H1 (cell line): Measurements from ENCODE around the gene ZXDA. TPM values are rescaled to one million over a fixed set of nuclear protein-coding genes. Genes with fewer than 3 reads are reported as not detected.

Experiments
- CTCF ChIA-PET: fragments of 300-600 bp; sonication (Branson Sonifier 250); formaldehyde crosslinking; loops from one replicate; lab custom pipeline; 2021; ENCODE audit not compliant: partially characterized antibody; lab: Charles Lee
- POLR2A ChIA-PET: fragments of 300-600 bp; sonication (Branson Sonifier 250); formaldehyde crosslinking; loops from one replicate; lab custom pipeline; 2021; ENCODE audit warnings: inconsistent platforms; ENCODE audit not compliant: partially characterized antibody; lab: Charles Lee
- DNase-seq, 2 experiments: peaks; one replicate each; pipeline versions ENCODE4 v3.0.0 to v3.0.0-alpha.2; 2010 to 2022; ENCODE audit warnings: low spot score in 2 of 2, low read depth in 1 of 2, mixed read lengths in 1 of 2
- FAIRE-seq: peaks from 2 replicates; lab custom pipeline; 2011; peaks lifted over from hg19 to GRCh38; lab: Jason Lieb, UNC
- H2AFZ ChIP-seq: 2 replicates; pipeline ENCODE4 v1.8.1; 2012; ENCODE audit warnings: low read length, inconsistent platforms
- H2AK5ac ChIP-seq: 2 replicates; pipeline ENCODE4 v1.6.1; 2013; ENCODE audit warnings: low read depth, low read length
- H2BK120ac ChIP-seq: replicated peaks from 2 replicates; pipeline ENCODE3; 2013; ENCODE audit warnings: low read depth, low read length, inconsistent platforms
- H2BK12ac ChIP-seq: 2 replicates; pipeline ENCODE4 v1.6.1; 2013; ENCODE audit warnings: low read depth, low read length
- H2BK15ac ChIP-seq: 2 replicates; pipeline ENCODE4 v1.6.1; 2013; ENCODE audit warnings: low read length
- H2BK20ac ChIP-seq: 2 replicates; pipeline ENCODE4 v1.6.1; 2013; ENCODE audit warnings: low read length
- H2BK5ac ChIP-seq: 2 replicates; pipeline ENCODE4 v1.6.1; 2013; ENCODE audit warnings: low read depth, low read length
- H3K14ac ChIP-seq: 2 replicates; pipeline ENCODE4 v1.6.1; 2013; ENCODE audit warnings: inconsistent platforms; ENCODE audit not compliant: insufficient read length
- H3K18ac ChIP-seq: 2 replicates; pipeline ENCODE4 v1.6.1; 2013; ENCODE audit warnings: low read length; ENCODE audit errors: extremely low read depth
- H3K23ac ChIP-seq: 2 replicates; pipeline ENCODE4 v1.6.1; 2013; ENCODE audit warnings: inconsistent platforms; ENCODE audit not compliant: insufficient read length
- H3K23me2 ChIP-seq: 2 replicates; pipeline ENCODE4 v1.6.1; 2013; ENCODE audit warnings: low read depth, low read length
- H3K27ac ChIP-seq: 2 replicates; pipeline ENCODE4 v1.6.1; 2011; ENCODE audit warnings: low read depth, low read length, inconsistent platforms
- H3K27me3 ChIP-seq, 4 experiments: replicated peaks in 1 of 4; 1 replicate in 1 of 4; 2 replicates in 3 of 4; pipeline versions ENCODE4 v1.6.1 to v1.8.1; 2011 to 2013; ENCODE audit warnings: low read length in 3 of 4, mild to moderate bottlenecking in 3 of 4, inconsistent platforms in 2 of 4, mixed read lengths in 2 of 4, moderate library complexity in 1 of 4; ENCODE audit not compliant: control insufficient read depth in 3 of 4, insufficient read depth in 3 of 4; ENCODE audit errors: extremely low read depth in 1 of 4
- H3K36me3 ChIP-seq, 4 experiments: 2 replicates each; pipeline versions ENCODE4 v1.6.1 to v1.8.1; 2011 to 2013; ENCODE audit warnings: mild to moderate bottlenecking in 4 of 4, low read length in 3 of 4, moderate library complexity in 2 of 4, control low read depth in 1 of 4, inconsistent platforms in 1 of 4; ENCODE audit not compliant: insufficient read depth in 4 of 4, control insufficient read depth in 2 of 4
- H3K4ac ChIP-seq: replicated peaks from 2 replicates; pipeline ENCODE3; 2013; ENCODE audit warnings: low read length, low read depth, mixed read lengths, inconsistent platforms; ENCODE audit not compliant: insufficient read length
- H3K4me1 ChIP-seq, 4 experiments: replicated peaks in 1 of 4; 1 replicate in 1 of 4; 2 replicates in 3 of 4; pipeline versions ENCODE4 v1.6.1 to v1.8.1; 2011 to 2013; ENCODE audit warnings: low read length in 3 of 4, inconsistent platforms in 2 of 4, mixed read lengths in 1 of 4; ENCODE audit not compliant: insufficient read depth in 4 of 4, control insufficient read depth in 3 of 4
- H3K4me2 ChIP-seq, 2 experiments: 2 replicates each; pipeline versions ENCODE4 v1.6.1 to v1.8.1; 2011 to 2013; ENCODE audit warnings: low read depth in 2 of 2, low read length in 2 of 2, control low read depth in 1 of 2, inconsistent platforms in 1 of 2, mild to moderate bottlenecking in 1 of 2; ENCODE audit not compliant: insufficient read depth in 1 of 2
- H3K4me3 ChIP-seq, 4 experiments: fragments of 200-600, 300-600 bp in 1 of 4; sonication (generic), shearing (Covaris generic), sonication (Bioruptor Twin) in 1 of 4; 2 replicates each; pipeline versions ENCODE4 v1.5.1 to v1.8.1; 2011 to 2016; ENCODE audit warnings: low read length in 4 of 4, low read depth in 3 of 4, control low read depth in 2 of 4, inconsistent platforms in 2 of 4, mild to moderate bottlenecking in 2 of 4, mixed read lengths in 1 of 4, moderate library complexity in 1 of 4; ENCODE audit not compliant: insufficient read depth in 2 of 4; ENCODE audit errors: extremely low read depth in 1 of 4
- H3K56ac ChIP-seq: replicated peaks from 2 replicates; pipeline ENCODE3; 2013; ENCODE audit warnings: low read depth, mild to moderate bottlenecking, mixed read lengths, low read length, inconsistent platforms; ENCODE audit not compliant: insufficient read length
- H3K79me1 ChIP-seq: 2 replicates; pipeline ENCODE4 v1.6.1; 2013; ENCODE audit warnings: low read depth, low read length, control low read depth
- H3K79me2 ChIP-seq, 2 experiments: 2 replicates each; pipeline versions ENCODE4 v1.6.1 to v1.8.1; 2012 to 2013; ENCODE audit warnings: low read length in 2 of 2, mild to moderate bottlenecking in 2 of 2, inconsistent platforms in 1 of 2; ENCODE audit not compliant: insufficient read depth in 2 of 2, control insufficient read depth in 1 of 2
- H3K9ac ChIP-seq, 4 experiments: replicated peaks in 1 of 4; 1 replicate in 1 of 4; 2 replicates in 3 of 4; pipeline versions ENCODE4 v1.6.1 to v1.8.1; 2011 to 2013; ENCODE audit warnings: low read depth in 3 of 4, low read length in 3 of 4, control low read depth in 2 of 4, mild to moderate bottlenecking in 2 of 4, moderate library complexity in 2 of 4, inconsistent platforms in 1 of 4; ENCODE audit errors: extremely low read depth in 1 of 4
- H3K9me3 ChIP-seq, 2 experiments: 2 replicates each; pipeline versions ENCODE4 v1.6.1 to v1.8.1; 2012 to 2013; ENCODE audit warnings: mild to moderate bottlenecking in 2 of 2, moderate library complexity in 2 of 2, control low read depth in 1 of 2, inconsistent platforms in 1 of 2, low read depth in 1 of 2, low read length in 1 of 2, mixed read lengths in 1 of 2; ENCODE audit not compliant: insufficient read depth in 2 of 2
- H4K20me1 ChIP-seq, 2 experiments: replicated peaks in 1 of 2; 2 replicates each; pipeline versions ENCODE3 to v1.8.1; 2011 to 2013; ENCODE audit warnings: inconsistent platforms in 2 of 2, low read length in 2 of 2, mild to moderate bottlenecking in 1 of 2; ENCODE audit not compliant: insufficient read depth in 2 of 2, control insufficient read depth in 1 of 2
- H4K5ac ChIP-seq: 2 replicates; pipeline ENCODE4 v1.6.1; 2013; ENCODE audit warnings: low read length, low read depth, mixed read lengths, inconsistent platforms; ENCODE audit not compliant: insufficient read length
- H4K8ac ChIP-seq: 2 replicates; pipeline ENCODE4 v1.8.0; 2013; ENCODE audit warnings: mild to moderate bottlenecking, moderate library complexity, low read length, inconsistent platforms; ENCODE audit not compliant: insufficient read depth; ENCODE audit errors: extremely low read depth
- H4K91ac ChIP-seq: replicated peaks from 2 replicates; pipeline ENCODE3; 2013; ENCODE audit warnings: low read length, mixed read lengths, inconsistent platforms; ENCODE audit not compliant: insufficient read length
- CREB1 ChIP-seq: IDR thresholded peaks from 2 replicates; pipeline ENCODE4 v1.6.1; 2012; ENCODE audit warnings: inconsistent platforms
- CTCF ChIP-seq, 3 experiments: IDR thresholded peaks; 1 replicate in 2 of 3; 2 replicates in 1 of 3; pipeline versions ENCODE4 v1.5.1 to v1.6.1; 2011; ENCODE audit warnings: low read length in 3 of 3, mild to moderate bottlenecking in 3 of 3, inconsistent platforms in 2 of 3, low read depth in 1 of 3, moderate library complexity in 1 of 3; ENCODE audit not compliant: insufficient read depth in 1 of 3; ENCODE audit errors: control extremely low read depth in 1 of 3
- FOSL1 ChIP-seq: IDR thresholded peaks from 2 replicates; pipeline ENCODE4 v1.6.1; 2011; ENCODE audit warnings: mild to moderate bottlenecking, low read depth, low read length, moderate library complexity; ENCODE audit not compliant: insufficient read depth
- MAFK ChIP-seq: IDR thresholded peaks from 2 replicates; pipeline ENCODE4 v1.6.1; 2012; ENCODE audit warnings: low read depth, mild to moderate bottlenecking, improper control_type of control experiment, low read length
- RBBP5 ChIP-seq: IDR thresholded peaks from 2 replicates; pipeline ENCODE4 v1.7.1; 2012; ENCODE audit warnings: low read depth, mild to moderate bottlenecking, inconsistent platforms, low read length, moderate library complexity, borderline replicate concordance
- SP2 ChIP-seq: IDR thresholded peaks from 2 replicates; pipeline ENCODE4 v1.6.1; 2012; ENCODE audit warnings: mild to moderate bottlenecking, low read length, inconsistent platforms
- TAF1 ChIP-seq: IDR thresholded peaks from 2 replicates; pipeline ENCODE4 v1.6.1; 2011; ENCODE audit warnings: mild to moderate bottlenecking, low read depth, low read length
- WGBS, 2 experiments: shearing (Covaris generic) in 1 of 2; methylation state at CpG; one replicate each; pipeline versions ENCODE4 v1.1.6 to v1.1.7; 2013 to 2015; ENCODE audit warnings: low lambda C conversion rate in 2 of 2, mixed read lengths in 2 of 2, inconsistent platforms in 1 of 2, low coverage in 1 of 2, missing lambda C conversion rate in 1 of 2; ENCODE audit not compliant: insufficient replicate concordance in 2 of 2, insufficient coverage in 1 of 2, insufficient read length in 1 of 2; ENCODE audit errors: extremely low coverage in 1 of 2, missing lambda C conversion rate in 1 of 2; 5-methylcytosine and 5-hydroxymethylcytosine counted together
- polyA plus RNA-seq, 7 experiments: library from polyadenylated mRNA; depleted of rRNA in 3 of 7; stranded (reverse) in 5 of 7; unstranded in 2 of 7; fragments of >200 nt in 5 of 7; fragments of 200-250 nt in 2 of 7; gene quantifications; 1 replicate in 5 of 7; 2 replicates in 1 of 7; 4 replicates in 1 of 7; pipeline versions ENCODE4 v1.2.1 to v1.2.3, GENCODE V29; 2011 to 2013; ENCODE audit warnings: missing spikeins in 2 of 7, mixed read lengths in 2 of 7
- total RNA-seq: library from RNA; stranded (reverse); fragmentation: NEBNext Ultra II Directional; extraction: Animal tissue kit (Norgen Biotek cat#: 25700); gene quantifications from 2 replicates; pipeline ENCODE4 v1.2.1, GENCODE V29; 2021

Gene ZXDA
- total and polyA plus RNA-seq, 2 of the 8 experiments (the other 6 are each of a cell fraction or from before 2014, with no cell fraction given): not detected

- H3K27me3 ChIP-seq: no peaks in the 10 kb centered on the region
- H3K9ac ChIP-seq: no peak overlapping the region
- POLR2A ChIA-PET: no interaction called here
- H3K4me3 ChIP-seq: no peak overlapping the region
- H2AFZ ChIP-seq: no peak overlapping the region
- no peak overlapping the region for H3K18ac ChIP-seq
- no peak overlapping the region for H2BK5ac ChIP-seq
- CTCF ChIA-PET: no interaction called here
- no peak overlapping the region for H3K4me2 ChIP-seq
- no peaks in the 10 kb centered on the region for H3K79me1 ChIP-seq
- FAIRE-seq (no peak), DNase-seq (no peak)
- no peak overlapping the region for H2BK15ac ChIP-seq
- H3K27ac ChIP-seq: no peak overlapping the region
- H4K91ac ChIP-seq: no peak overlapping the region
- H3K79me2 ChIP-seq: no peaks in the 10 kb centered on the region
- H3K56ac ChIP-seq: no peak overlapping the region
- peaks cover 4 to 24% of the 10 kb centered on the region in 2 experiments; a peak in 3 of 4 replicates for H3K9me3 ChIP-seq
- no peak overlapping the region for H3K23ac ChIP-seq
- H3K36me3 ChIP-seq: no peaks in the 10 kb centered on the region
- H2AK5ac ChIP-seq: no peak overlapping the region
- WGBS, 2 experiments: 78% methylated on average over 2 of the region's 2 CpGs; no CpG with 5 or more reads in 1 of the 2 experiments
- H4K5ac ChIP-seq: no peak overlapping the region
- no peaks in the 10 kb centered on the region for H3K4me1 ChIP-seq
- no peak overlapping the region for H4K8ac ChIP-seq
- H3K4ac ChIP-seq: no peak overlapping the region
- H2BK120ac ChIP-seq: no peak overlapping the region
- no peaks in the 10 kb centered on the region for H4K20me1 ChIP-seq
- no peak overlapping the region for H2BK20ac ChIP-seq
- no peaks in the 10 kb centered on the region for H3K23me2 ChIP-seq
- TF ChIP-seq FOSL1: no peak
- TF ChIP-seq SP2: no peak
- no peak for TF ChIP-seq CTCF (IDR thresholded peaks at IDR 0.05; ENCODE audit: control extremely low read depth in 1 of 3, insufficient read depth in 1 of 3, low read depth in 1 of 3, low read length in 3 of 3)
- no peak for TF ChIP-seq MAFK
- TF ChIP-seq CREB1: no peak
- TF ChIP-seq TAF1: no peak
- TF ChIP-seq RBBP5: no peak
- no peak overlapping the region for H2BK12ac ChIP-seq
- H3K14ac ChIP-seq: no peak overlapping the region
These were observed 5.1 kb downstream of the ZXDA start for GRCh38 chrX:57905141-57905540.
